Smooth muscle cell (in vitro differentiated cells): ENCODE data around the gene EMC6. TPM values are rescaled to one million over a fixed set of nuclear protein-coding genes. Genes with fewer than 3 reads are reported as not detected.

Source experiments
- DNase-seq: peaks from one replicate; lab custom pipeline; 2025; ENCODE audit not compliant: unreplicated experiment; lab: John Stamatoyannopoulos, UW
- H2AFZ ChIP-seq: fragments of 200-600 bp; sonication (generic); 2 replicates; pipeline ENCODE4 v1.6.0; 2016; ENCODE audit warnings: antibody characterized with exemption, low read depth, mild to moderate bottlenecking
- H3F3A ChIP-seq: fragments of 200-600 bp; sonication (generic); 2 replicates; pipeline ENCODE4 v1.6.0; 2017; ENCODE audit warnings: antibody characterized with exemption, low read depth
- H3K27ac ChIP-seq: fragments of 200-600 bp; sonication (generic); 2 replicates; pipeline ENCODE4 v1.5.1; 2016; ENCODE audit warnings: low read depth, mild to moderate bottlenecking
- H3K27me3 ChIP-seq: fragments of 200-600 bp; sonication (generic); 2 replicates; pipeline ENCODE4 v1.6.1; 2016; ENCODE audit warnings: low read depth, mild to moderate bottlenecking
- H3K36me3 ChIP-seq: fragments of 200-600 bp; sonication (generic); 2 replicates; pipeline ENCODE4 v1.5.1; 2016; ENCODE audit warnings: low read depth
- H3K4me1 ChIP-seq: fragments of 200-600 bp; sonication (generic); 2 replicates; pipeline ENCODE4 v1.5.1; 2016; ENCODE audit warnings: low read depth
- H3K4me2 ChIP-seq: fragments of 200-600 bp; sonication (generic); 2 replicates; pipeline ENCODE4 v1.6.0; 2016; ENCODE audit warnings: mild to moderate bottlenecking
- H3K4me3 ChIP-seq: fragments of 200-600 bp; sonication (generic); 2 replicates; pipeline ENCODE4 v1.5.1; 2016; ENCODE audit warnings: mild to moderate bottlenecking
- H3K79me2 ChIP-seq: fragments of 200-600 bp; sonication (generic); 2 replicates; pipeline ENCODE4 v1.6.0; 2016; ENCODE audit warnings: low read depth, mild to moderate bottlenecking
- H3K9ac ChIP-seq: fragments of 200-600 bp; sonication (generic); 2 replicates; pipeline ENCODE4 v1.6.0; 2016; ENCODE audit warnings: low read depth
- H3K9me3 ChIP-seq: fragments of 200-600 bp; sonication (generic); replicated peaks from 2 replicates; pipeline ENCODE4 v1.5.1; 2016; ENCODE audit warnings: low read depth
- H4K20me1 ChIP-seq: fragments of 200-600 bp; sonication (generic); 2 replicates; pipeline ENCODE4 v1.6.0; 2016; ENCODE audit warnings: low read depth
- WGBS: methylation state at CpG from one replicate; pipeline ENCODE4 v1.1.7; 2016; ENCODE audit warnings: low lambda C conversion rate; 5-methylcytosine and 5-hydroxymethylcytosine counted together
- polyA plus RNA-seq: library from polyadenylated mRNA; unstranded; fragments of >200 nt; fragmentation: Nextera tagmentation; extraction: Ambion mirVana; gene quantifications from 2 replicates; pipeline ENCODE4 v1.2.1, GENCODE V29; 2016
- total RNA-seq: library from RNA; depleted of rRNA; stranded (reverse); fragments of >200 nt; gene quantifications from 2 replicates; pipeline ENCODE4 v1.2.3, GENCODE V29; 2014
- TF ChIP-seq, protein P1 (sequence below): fragments of 200-600 bp; sonication (generic); IDR thresholded peaks from 2 replicates; pipeline ENCODE4 v1.5.1; 2017; ENCODE audit warnings: borderline replicate concordance, mild to moderate bottlenecking, antibody characterized with exemption; ENCODE audit not compliant: insufficient read depth, poor library complexity, severe bottlenecking

The EMC6 gene
- total and polyA plus RNA-seq, 2 experiments from 2014 or later = 59.7 to 123 TPM

DNA sequence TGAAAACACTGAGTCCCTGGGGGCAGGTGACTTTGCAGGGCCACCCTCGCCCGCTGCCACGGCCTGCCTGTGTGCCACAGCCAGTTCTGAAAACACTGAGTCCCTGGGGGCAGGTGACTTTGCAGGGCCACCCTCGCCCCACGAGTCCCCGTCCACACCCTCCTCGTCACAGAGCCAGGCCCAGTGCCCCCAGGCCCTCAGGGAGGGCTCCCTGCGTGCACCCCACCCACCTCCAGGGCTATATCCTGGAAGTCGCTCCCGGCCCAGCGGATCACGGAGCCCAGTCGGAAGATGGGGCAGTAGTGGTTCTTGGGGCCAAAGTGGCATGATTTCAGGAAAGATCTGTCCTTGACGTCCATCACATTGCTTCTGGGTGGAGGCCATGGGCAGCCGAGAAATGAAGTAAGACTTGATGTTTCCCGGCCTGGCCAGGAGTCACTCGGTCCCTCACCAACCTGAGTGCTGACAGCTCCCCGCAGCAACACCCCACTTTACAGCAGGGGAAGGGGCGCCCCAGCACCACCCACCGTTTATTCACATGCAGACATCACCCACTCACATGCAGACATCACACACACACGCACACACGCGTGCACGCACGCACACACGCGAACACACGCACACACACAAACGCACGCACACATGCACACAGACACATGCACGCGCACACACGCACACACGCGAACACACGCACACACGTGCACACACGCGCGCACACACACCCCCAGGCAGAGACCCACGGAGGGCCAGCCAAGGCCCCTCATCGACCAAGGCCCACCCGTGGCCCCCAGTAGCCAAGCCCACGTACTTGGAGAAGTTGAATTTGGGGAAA is 20.9 kb downstream of the EMC6 start:
- no peaks in the 10 kb centered on the region for H4K20me1 ChIP-seq
- no peaks in the 10 kb centered on the region for H3K79me2 ChIP-seq
- DNase-seq = no peak
- no peaks in the 10 kb centered on the region for H3K4me1 ChIP-seq
- H3K27ac ChIP-seq = no peak overlapping the region
- no peaks in the 10 kb centered on the region for H3K36me3 ChIP-seq
- H3K9ac ChIP-seq = no peak overlapping the region
- peaks cover 18% of the 10 kb centered on the region for H3K27me3 ChIP-seq
- no peak overlapping the region for H3K4me3 ChIP-seq
- H3K4me2 ChIP-seq = no peak overlapping the region
- H3F3A ChIP-seq = no peaks in the 10 kb centered on the region
- 95% methylated on average over 39 of the region's 44 CpGs for WGBS
- H3K9me3 ChIP-seq = no peaks in the 10 kb centered on the region
- no peak overlapping the region for H2AFZ ChIP-seq
- TF ChIP-seq, protein P1, sequence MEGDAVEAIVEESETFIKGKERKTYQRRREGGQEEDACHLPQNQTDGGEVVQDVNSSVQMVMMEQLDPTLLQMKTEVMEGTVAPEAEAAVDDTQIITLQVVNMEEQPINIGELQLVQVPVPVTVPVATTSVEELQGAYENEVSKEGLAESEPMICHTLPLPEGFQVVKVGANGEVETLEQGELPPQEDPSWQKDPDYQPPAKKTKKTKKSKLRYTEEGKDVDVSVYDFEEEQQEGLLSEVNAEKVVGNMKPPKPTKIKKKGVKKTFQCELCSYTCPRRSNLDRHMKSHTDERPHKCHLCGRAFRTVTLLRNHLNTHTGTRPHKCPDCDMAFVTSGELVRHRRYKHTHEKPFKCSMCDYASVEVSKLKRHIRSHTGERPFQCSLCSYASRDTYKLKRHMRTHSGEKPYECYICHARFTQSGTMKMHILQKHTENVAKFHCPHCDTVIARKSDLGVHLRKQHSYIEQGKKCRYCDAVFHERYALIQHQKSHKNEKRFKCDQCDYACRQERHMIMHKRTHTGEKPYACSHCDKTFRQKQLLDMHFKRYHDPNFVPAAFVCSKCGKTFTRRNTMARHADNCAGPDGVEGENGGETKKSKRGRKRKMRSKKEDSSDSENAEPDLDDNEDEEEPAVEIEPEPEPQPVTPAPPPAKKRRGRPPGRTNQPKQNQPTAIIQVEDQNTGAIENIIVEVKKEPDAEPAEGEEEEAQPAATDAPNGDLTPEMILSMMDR = no peak

DNA sequence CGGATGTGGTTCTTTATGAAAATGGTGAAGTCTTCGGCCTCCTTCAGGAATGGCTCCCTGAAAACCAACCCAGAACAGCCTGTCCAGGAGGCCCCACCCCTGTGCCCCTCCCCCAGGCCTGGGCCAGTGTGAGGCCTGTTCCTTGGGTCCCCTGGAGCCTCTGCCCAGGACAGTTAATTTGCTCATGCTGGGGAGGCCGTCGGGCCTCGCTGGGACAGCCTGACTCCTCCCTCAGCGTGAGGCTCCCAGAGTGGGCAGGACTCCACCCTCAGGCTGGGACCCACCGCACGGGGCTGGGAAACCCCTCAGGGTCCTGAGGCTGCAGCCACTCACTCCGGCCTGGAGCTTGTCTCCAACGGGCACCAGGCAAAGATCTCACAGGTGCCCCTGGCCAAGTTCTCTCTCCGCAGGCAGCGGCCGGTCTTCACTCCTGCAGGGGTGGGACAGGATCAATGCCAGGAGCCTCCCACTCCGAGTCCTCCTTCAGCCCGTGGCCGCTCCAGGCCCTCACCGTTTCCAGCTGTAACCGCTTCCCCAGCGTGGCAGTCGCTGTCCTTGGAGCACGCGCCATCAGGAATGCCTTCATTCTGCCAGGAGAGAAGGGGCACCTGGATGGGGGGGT is 21.6 kb downstream of the EMC6 start:
- Histone ChIP-seq H3K9me3 (no peaks in the 10 kb centered on the region), H3K27me3 (peaks cover 25% of the 10 kb centered on the region), H3K27ac (no peak overlapping the region), H3K4me2 (no peak overlapping the region), H3K4me1 (no peaks in the 10 kb centered on the region), H2AFZ (no peak overlapping the region), H3K9ac (no peak overlapping the region), H3K79me2 (no peaks in the 10 kb centered on the region), H3K36me3 (no peaks in the 10 kb centered on the region), H4K20me1 (no peaks in the 10 kb centered on the region), H3F3A (no peaks in the 10 kb centered on the region), H3K4me3 (no peak overlapping the region)
- WGBS = 91% methylated on average over 18 of the region's 22 CpGs
- TF ChIP-seq, protein P1 = no peak
- DNase-seq = no peak

DNA sequence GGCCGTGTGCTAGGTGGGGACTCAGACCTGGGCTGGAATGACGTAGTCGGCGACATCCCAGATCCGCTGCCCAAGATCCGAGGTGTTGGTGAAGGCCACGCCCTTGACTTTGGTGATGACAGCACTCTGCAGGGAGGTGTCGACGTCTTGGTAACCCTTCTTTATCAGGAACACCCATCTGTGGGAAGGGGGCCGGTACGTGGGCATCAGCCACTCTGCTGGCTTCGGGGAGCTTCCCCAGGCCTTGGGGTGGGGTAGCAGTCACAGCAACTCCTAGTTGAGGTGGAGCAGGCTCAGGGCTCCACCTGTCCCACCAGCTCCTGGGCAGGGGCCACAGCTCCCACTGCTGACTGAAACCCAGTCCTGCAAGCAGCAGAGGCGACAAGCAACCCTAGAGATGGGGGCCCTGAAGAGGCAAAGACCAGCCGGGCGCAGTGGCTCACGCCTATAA is 23.0 kb downstream of the EMC6 start:
- WGBS = 89% methylated on average over 16 of the region's 16 CpGs

More for the DNA sequence above, 23.0 kb downstream of the EMC6 start:
- TF ChIP-seq, protein P1 = no peak
- Histone ChIP-seq H2AFZ (no peak overlapping the region), H3K27me3 (peaks cover 39% of the 10 kb centered on the region), H3K9ac (no peak overlapping the region), H3K4me3 (no peak overlapping the region), H3K36me3 (no peaks in the 10 kb centered on the region), H3F3A (no peaks in the 10 kb centered on the region), H3K4me1 (no peaks in the 10 kb centered on the region), H3K79me2 (no peaks in the 10 kb centered on the region), H3K9me3 (no peaks in the 10 kb centered on the region), H4K20me1 (no peaks in the 10 kb centered on the region), H3K4me2 (no peak overlapping the region), H3K27ac (no peak overlapping the region)
- no peak for DNase-seq
